Neural progenitor cell (in vitro differentiated cells): Measurements from ENCODE around the gene NEGR1. TPM values are rescaled to one million over a fixed set of nuclear protein-coding genes. Genes with fewer than 3 reads are reported as not detected.

Experiments used
- DNase-seq: peaks from one replicate; pipeline ENCODE4 v3.0.0-alpha.2; 2016; ENCODE audit warnings: low spot score
- H2AFZ ChIP-seq: fragments of 200-600 bp; sonication (generic); replicated peaks from 2 replicates; pipeline ENCODE4 v1.6.1; 2016; ENCODE audit warnings: antibody characterized with exemption
- H3F3A ChIP-seq: fragments of 200-600 bp; sonication (generic); 2 replicates; pipeline ENCODE4 v1.6.1; 2016; ENCODE audit warnings: antibody characterized with exemption, low read depth
- H3K27ac ChIP-seq: fragments of 200-600 bp; sonication (generic); 2 replicates; pipeline ENCODE4 v1.5.1; 2016; ENCODE audit warnings: mild to moderate bottlenecking
- H3K27me3 ChIP-seq: fragments of 200-600 bp; sonication (generic); 2 replicates; pipeline ENCODE4 v1.6.1; 2016; ENCODE audit warnings: mild to moderate bottlenecking, moderate library complexity
- H3K36me3 ChIP-seq: fragments of 200-600 bp; sonication (generic); 2 replicates; pipeline ENCODE4 v1.5.1; 2016
- H3K4me1 ChIP-seq: fragments of 200-600 bp; sonication (generic); 2 replicates; pipeline ENCODE4 v1.6.1; 2016; ENCODE audit warnings: mixed run types
- H3K4me2 ChIP-seq: fragments of 200-600 bp; sonication (generic); 2 replicates; pipeline ENCODE4 v1.6.1; 2016
- H3K4me3 ChIP-seq: fragments of 200-600 bp; sonication (generic); 2 replicates; pipeline ENCODE4 v1.5.1; 2016
- H3K79me2 ChIP-seq: fragments of 200-600 bp; sonication (generic); 2 replicates; pipeline ENCODE4 v1.6.1; 2016; ENCODE audit warnings: low read depth
- H3K9ac ChIP-seq: fragments of 200-600 bp; sonication (generic); 2 replicates; pipeline ENCODE4 v1.6.1; 2016
- H3K9me3 ChIP-seq: fragments of 200-600 bp; sonication (generic); 2 replicates; pipeline ENCODE4 v1.5.1; 2016; ENCODE audit warnings: low read depth
- H4K20me1 ChIP-seq: fragments of 200-600 bp; sonication (generic); 2 replicates; pipeline ENCODE4 v1.6.1; 2016; ENCODE audit warnings: low read depth
- H3K27ac Mint-ChIP-seq: 3 replicates; pipeline ENCODE4 v1.8.0; 2021; ENCODE audit warnings: mixed read lengths
- H3K27me3 Mint-ChIP-seq: 2 replicates; pipeline ENCODE4 v1.8.0; 2022; ENCODE audit warnings: low read depth, mild to moderate bottlenecking, inconsistent platforms, moderate library complexity, mixed read lengths; ENCODE audit not compliant: insufficient read depth
- H3K36me3 Mint-ChIP-seq: 3 replicates; pipeline ENCODE4 v1.8.0; 2021; ENCODE audit warnings: mixed read lengths
- H3K4me1 Mint-ChIP-seq: 3 replicates; pipeline ENCODE4 v1.8.0; 2021; ENCODE audit warnings: mixed read lengths
- H3K4me3 Mint-ChIP-seq: 3 replicates; pipeline ENCODE4 v1.8.0; 2021; ENCODE audit warnings: mild to moderate bottlenecking, moderate library complexity, mixed read lengths
- H3K9me3 Mint-ChIP-seq: 3 replicates; pipeline ENCODE4 v1.8.0; 2020; ENCODE audit warnings: mixed read lengths
- CTCF ChIP-seq: fragments of 200-600 bp; sonication (generic); IDR thresholded peaks from 2 replicates; pipeline ENCODE4 v1.5.1; 2017; ENCODE audit warnings: antibody characterized with exemption, mild to moderate bottlenecking
- EZH2 ChIP-seq: fragments of 200-600 bp; sonication (generic); IDR thresholded peaks from 2 replicates; pipeline ENCODE4 v1.6.1; 2017; ENCODE audit warnings: antibody characterized with exemption, mild to moderate bottlenecking, moderate library complexity
- EZH2phosphoT487 ChIP-seq: fragments of 200-600 bp; sonication (generic); IDR thresholded peaks from 2 replicates; pipeline ENCODE4 v1.6.1; 2017; ENCODE audit warnings: antibody characterized with exemption
- total RNA-seq: library from RNA; depleted of rRNA; stranded (reverse); fragments of >200 nt; gene quantifications from 2 replicates; pipeline ENCODE4 v1.2.3, GENCODE V29; 2015; ENCODE audit warnings: low replicate concordance

NEGR1 gene
- total RNA-seq, 1 donor from 2014 or later, result 0.62 TPM

GRCh38 chr1:71817028-71817427 lies 465.3 kb downstream of the NEGR1 start:
- H3K4me3 ChIP-seq, result no peak overlapping the region
- no peak overlapping the region for H3K4me3 Mint-ChIP-seq
- no peaks in the 10 kb centered on the region for H4K20me1 ChIP-seq
- H3K27ac ChIP-seq, result no peak overlapping the region
- no peaks in the 10 kb centered on the region for H3K79me2 ChIP-seq
- H3K27me3 Mint-ChIP-seq, result no peaks in the 10 kb centered on the region
- no peak overlapping the region for H2AFZ ChIP-seq
- H3F3A ChIP-seq, result no peaks in the 10 kb centered on the region
- no peaks in the 10 kb centered on the region for H3K9me3 Mint-ChIP-seq
- no peaks in the 10 kb centered on the region for H3K36me3 Mint-ChIP-seq
- no peak overlapping the region for H3K4me2 ChIP-seq
- H3K36me3 ChIP-seq, result no peaks in the 10 kb centered on the region
- no peaks in the 10 kb centered on the region for H3K4me1 ChIP-seq
- TF ChIP-seq EZH2 (no peak), CTCF (no peak), EZH2phosphoT487 (no peak)
- no peak overlapping the region for H3K27ac Mint-ChIP-seq
- no peaks in the 10 kb centered on the region for H3K27me3 ChIP-seq
- DNase-seq, result no peak
- no peaks in the 10 kb centered on the region for H3K9me3 ChIP-seq
- no peaks in the 10 kb centered on the region for H3K4me1 Mint-ChIP-seq
- no peak overlapping the region for H3K9ac ChIP-seq

- peaks cover 3% of the 10 kb centered on the region for H3K36me3 ChIP-seq
- no peak overlapping the region for H2AFZ ChIP-seq
- Mint-ChIP-seq H3K36me3 (peaks cover 2% of the 10 kb centered on the region), H3K9me3 (peaks cover 3% of the 10 kb centered on the region), H3K4me1 (no peaks in the 10 kb centered on the region), H3K27me3 (no peaks in the 10 kb centered on the region), H3K4me3 (no peak overlapping the region), H3K27ac (no peak overlapping the region)
- H3K9ac ChIP-seq, result no peak overlapping the region
- H3K27me3 ChIP-seq, result no peaks in the 10 kb centered on the region
- no peaks in the 10 kb centered on the region for H3K79me2 ChIP-seq
- no peak overlapping the region for H3K4me3 ChIP-seq
- TF ChIP-seq EZH2 (no peak), CTCF (no peak), EZH2phosphoT487 (no peak)
- no peak for DNase-seq
- no peak overlapping the region for H3K27ac ChIP-seq
- H4K20me1 ChIP-seq, result no peaks in the 10 kb centered on the region
- no peak overlapping the region for H3K4me2 ChIP-seq
- no peaks in the 10 kb centered on the region for H3K9me3 ChIP-seq
- no peaks in the 10 kb centered on the region for H3F3A ChIP-seq
- H3K4me1 ChIP-seq, result no peaks in the 10 kb centered on the region
Measured at GRCh38 chr1:71809085-71809484, 473.3 kb downstream of the NEGR1 start.

GRCh38 chr1:71804140-71804539 lies 478.2 kb downstream of the NEGR1 start:
- H3K4me3 ChIP-seq, result no peak overlapping the region
- no peaks in the 10 kb centered on the region for H3K27me3 ChIP-seq
- H3K4me1 Mint-ChIP-seq, result no peaks in the 10 kb centered on the region
- no peaks in the 10 kb centered on the region for H3K9me3 ChIP-seq
- TF ChIP-seq EZH2, result no peak
- no peak for TF ChIP-seq EZH2phosphoT487
- TF ChIP-seq CTCF, result no peak
- no peaks in the 10 kb centered on the region for H3F3A ChIP-seq
- H3K4me1 ChIP-seq, result peaks cover 6% of the 10 kb centered on the region
- H3K36me3 Mint-ChIP-seq, result peaks cover 2% of the 10 kb centered on the region
- H3K9ac ChIP-seq, result no peak overlapping the region
- no peaks in the 10 kb centered on the region for H3K27me3 Mint-ChIP-seq
- peaks cover 3% of the 10 kb centered on the region for H3K36me3 ChIP-seq
- no peak overlapping the region for H3K27ac ChIP-seq
- no peak overlapping the region for H3K27ac Mint-ChIP-seq
- no peak overlapping the region for H3K4me3 Mint-ChIP-seq
- H2AFZ ChIP-seq, result no peak overlapping the region
- no peak for DNase-seq
- H3K79me2 ChIP-seq, result no peaks in the 10 kb centered on the region
- H3K4me2 ChIP-seq, result no peak overlapping the region
- H4K20me1 ChIP-seq, result no peaks in the 10 kb centered on the region
- peaks cover 3% of the 10 kb centered on the region for H3K9me3 Mint-ChIP-seq

- H3K4me3 ChIP-seq, result no peak overlapping the region
- TF ChIP-seq CTCF (no peak), EZH2phosphoT487 (no peak)
- H3K27ac Mint-ChIP-seq, result no peak overlapping the region
- H3K4me3 Mint-ChIP-seq, result no peak overlapping the region
- H4K20me1 ChIP-seq, result no peaks in the 10 kb centered on the region
- H3K4me1 Mint-ChIP-seq, result no peaks in the 10 kb centered on the region
- no peak overlapping the region for H3K4me2 ChIP-seq
- H3F3A ChIP-seq, result no peaks in the 10 kb centered on the region
- DNase-seq, result no peak
- no peaks in the 10 kb centered on the region for H3K9me3 Mint-ChIP-seq
- H3K9ac ChIP-seq, result no peak overlapping the region
- H3K4me1 ChIP-seq, result peaks cover 6% of the 10 kb centered on the region
- no peaks in the 10 kb centered on the region for H3K9me3 ChIP-seq
- H3K27me3 Mint-ChIP-seq, result no peaks in the 10 kb centered on the region
- no peak overlapping the region for H2AFZ ChIP-seq
- H3K36me3 Mint-ChIP-seq, result no peaks in the 10 kb centered on the region
- H3K36me3 ChIP-seq, result no peaks in the 10 kb centered on the region
- H3K27ac ChIP-seq, result no peak overlapping the region
- H3K27me3 ChIP-seq, result no peaks in the 10 kb centered on the region
- no peaks in the 10 kb centered on the region for H3K79me2 ChIP-seq
Measured at GRCh38 chr1:71796006-71796405, 486.3 kb downstream of the NEGR1 start.
